GM06990 (cell line): ENCODE measurements around the gene ABCB11.

Source experiments
- DNase-seq: peaks from one replicate; pipeline ENCODE4 v3.0.0-alpha.2; 2011; ENCODE audit not compliant: insufficient read length; ENCODE audit errors: extremely low read depth
- H3K27me3 ChIP-seq: replicated peaks from 2 replicates; pipeline ENCODE4 v1.6.0; 2011; ENCODE audit warnings: low read length; ENCODE audit not compliant: control insufficient read depth, insufficient read depth
- H3K36me3 ChIP-seq: 2 replicates; pipeline ENCODE4 v1.5.1; 2011; ENCODE audit warnings: low read length; ENCODE audit not compliant: control insufficient read depth, insufficient read depth
- H3K4me3 ChIP-seq: replicated peaks from 2 replicates; pipeline ENCODE4 v1.5.1; 2011; ENCODE audit warnings: low read depth, mild to moderate bottlenecking, control low read depth, low read length
- TF ChIP-seq, protein P1 (sequence below): IDR thresholded peaks from 2 replicates; pipeline ENCODE4 v1.5.1; 2011; ENCODE audit warnings: low read length, control low read depth, mild to moderate bottlenecking, inconsistent platforms; ENCODE audit not compliant: insufficient read depth, poor library complexity, severe bottlenecking

The ABCB11 gene

DNA sequence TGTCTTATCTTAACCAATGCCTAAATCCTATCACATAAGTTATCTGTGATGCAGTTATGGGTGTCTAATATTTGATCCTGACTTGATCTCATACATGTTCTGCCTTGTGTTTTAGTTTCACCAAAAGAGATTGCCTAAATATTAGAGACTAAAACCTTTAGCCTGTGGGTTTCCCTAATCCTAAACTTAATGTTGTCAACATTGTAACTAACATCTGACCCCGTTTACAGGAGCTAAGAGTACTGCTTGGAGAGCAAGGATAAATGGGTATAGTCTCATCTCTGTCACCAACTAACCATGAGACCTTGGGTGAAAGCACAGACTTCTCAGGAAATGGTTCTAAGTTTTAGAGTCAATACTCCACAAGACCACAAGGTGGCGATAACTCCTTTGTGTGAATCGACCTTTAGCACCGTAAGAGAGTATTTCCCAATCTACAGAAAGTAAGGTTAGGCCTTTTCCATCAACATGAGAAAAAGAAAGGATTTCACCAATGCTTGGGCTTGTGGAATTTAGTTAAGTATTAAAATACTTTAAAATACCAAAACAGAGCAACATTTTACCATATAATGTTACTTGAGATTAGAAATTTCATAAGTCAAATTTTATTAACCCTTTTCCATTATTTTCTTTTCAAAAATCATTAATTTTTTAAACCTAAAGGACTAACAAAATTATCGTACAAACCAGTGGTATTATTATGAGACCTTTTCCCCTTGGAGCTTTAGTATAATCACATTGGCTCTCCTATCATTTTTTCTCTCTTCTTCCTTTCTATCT lies 69.5 kb downstream of the ABCB11 start:
- TF ChIP-seq, protein P1, sequence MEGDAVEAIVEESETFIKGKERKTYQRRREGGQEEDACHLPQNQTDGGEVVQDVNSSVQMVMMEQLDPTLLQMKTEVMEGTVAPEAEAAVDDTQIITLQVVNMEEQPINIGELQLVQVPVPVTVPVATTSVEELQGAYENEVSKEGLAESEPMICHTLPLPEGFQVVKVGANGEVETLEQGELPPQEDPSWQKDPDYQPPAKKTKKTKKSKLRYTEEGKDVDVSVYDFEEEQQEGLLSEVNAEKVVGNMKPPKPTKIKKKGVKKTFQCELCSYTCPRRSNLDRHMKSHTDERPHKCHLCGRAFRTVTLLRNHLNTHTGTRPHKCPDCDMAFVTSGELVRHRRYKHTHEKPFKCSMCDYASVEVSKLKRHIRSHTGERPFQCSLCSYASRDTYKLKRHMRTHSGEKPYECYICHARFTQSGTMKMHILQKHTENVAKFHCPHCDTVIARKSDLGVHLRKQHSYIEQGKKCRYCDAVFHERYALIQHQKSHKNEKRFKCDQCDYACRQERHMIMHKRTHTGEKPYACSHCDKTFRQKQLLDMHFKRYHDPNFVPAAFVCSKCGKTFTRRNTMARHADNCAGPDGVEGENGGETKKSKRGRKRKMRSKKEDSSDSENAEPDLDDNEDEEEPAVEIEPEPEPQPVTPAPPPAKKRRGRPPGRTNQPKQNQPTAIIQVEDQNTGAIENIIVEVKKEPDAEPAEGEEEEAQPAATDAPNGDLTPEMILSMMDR = peak; percentile 76
- peak; percentile 9 for DNase-seq
- H3K27me3 ChIP-seq = no peaks in the 10 kb centered on the region
- H3K4me3 ChIP-seq = no peak overlapping the region
- H3K36me3 ChIP-seq = no peaks in the 10 kb centered on the region

DNA sequence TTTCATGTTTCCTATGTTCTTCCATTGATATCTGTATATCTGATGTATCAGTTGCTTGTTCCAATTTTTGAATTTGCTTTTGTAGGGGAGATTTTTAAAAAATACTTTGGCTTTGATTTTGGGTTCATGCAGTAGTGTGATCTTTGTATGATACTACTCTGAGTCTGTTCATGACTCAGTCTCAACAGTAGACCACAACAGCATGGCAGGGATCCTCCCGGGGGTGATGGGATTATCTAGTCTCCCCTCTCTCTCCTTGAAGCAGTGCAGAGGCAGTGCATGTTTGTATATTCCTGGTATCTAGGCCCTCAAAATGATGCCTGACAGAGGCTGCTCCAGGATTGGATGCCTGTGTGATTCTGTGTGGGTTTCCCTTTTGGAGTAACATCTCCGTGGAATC lies 74.7 kb downstream of the ABCB11 start:
- no peaks in the 10 kb centered on the region; the same call in 1 of the 2 replicates for H3K27me3 ChIP-seq
- no peak overlapping the region for H3K4me3 ChIP-seq
- TF ChIP-seq, protein P1 = no peak
- DNase-seq = no peak
- H3K36me3 ChIP-seq = no peaks in the 10 kb centered on the region

DNA sequence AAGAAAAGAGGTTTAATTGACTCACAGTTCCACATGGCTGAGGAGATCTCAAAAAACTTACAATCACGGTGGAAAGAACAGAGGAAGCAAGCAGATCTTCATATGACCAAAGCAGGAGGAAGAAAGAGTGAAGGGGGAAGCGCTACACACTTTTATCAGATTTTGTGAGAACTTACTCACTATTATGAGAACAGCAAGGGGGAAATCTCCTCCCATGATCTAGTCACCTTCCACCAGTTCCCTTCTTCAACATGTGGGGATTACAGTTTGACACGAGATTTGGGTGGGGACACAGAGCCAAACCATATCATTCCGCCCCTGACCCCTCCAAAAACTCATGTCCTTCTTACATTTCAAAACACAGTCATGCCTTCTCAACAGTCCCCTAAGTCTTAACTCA lies 75.8 kb downstream of the ABCB11 start:
- Histone ChIP-seq H3K4me3 (no peak overlapping the region), H3K36me3 (no peaks in the 10 kb centered on the region), H3K27me3 (no peaks in the 10 kb centered on the region; the same call in 1 of the 2 replicates)
- DNase-seq = no peak
- TF ChIP-seq, protein P1 = no peak

DNA sequence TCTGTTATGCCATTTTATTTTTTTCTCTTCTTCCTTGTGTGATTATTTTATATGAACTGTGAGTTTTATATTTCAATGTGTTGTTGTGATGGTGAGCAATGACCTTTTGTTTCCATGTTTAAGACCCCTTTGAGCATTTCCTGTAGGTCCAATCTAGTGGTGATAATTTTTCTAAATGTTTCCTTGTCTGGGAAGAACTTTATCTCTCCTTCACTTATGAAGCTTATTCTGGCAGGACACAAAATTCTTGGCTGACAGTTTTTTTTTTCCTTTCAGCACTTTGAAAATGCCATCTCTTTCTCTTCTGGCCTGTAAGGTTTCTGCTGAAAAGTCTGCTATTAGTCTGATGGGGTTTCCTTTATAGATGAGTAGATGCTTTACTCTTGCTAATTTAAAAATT lies 76.9 kb downstream of the ABCB11 start:
- TF ChIP-seq, protein P1 = no peak
- no peak for DNase-seq
- no peaks in the 10 kb centered on the region for H3K36me3 ChIP-seq
- no peak overlapping the region for H3K4me3 ChIP-seq
- no peaks in the 10 kb centered on the region; the same call in 1 of the 2 replicates for H3K27me3 ChIP-seq

DNA sequence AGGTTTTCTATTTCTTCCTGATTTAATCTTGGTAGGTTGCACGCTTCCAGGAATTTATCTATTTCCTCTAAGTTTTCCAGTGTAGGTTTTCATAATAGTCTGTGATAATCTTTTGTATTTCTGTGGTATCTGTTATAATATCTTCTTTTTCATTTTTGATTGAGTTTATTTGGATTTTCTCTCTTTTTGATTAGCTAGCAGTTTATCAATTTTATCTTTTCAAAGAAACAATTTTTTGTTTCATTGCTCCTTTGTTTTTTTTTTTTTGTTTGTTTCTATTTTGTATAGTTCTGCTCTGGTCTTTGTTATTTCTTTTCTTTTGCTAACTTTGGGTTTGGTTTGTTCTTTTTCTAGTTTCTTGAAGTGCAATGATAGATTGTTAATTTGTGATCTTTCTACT lies 78.7 kb downstream of the ABCB11 start:
- no peak for DNase-seq
- Histone ChIP-seq H3K36me3 (no peaks in the 10 kb centered on the region), H3K27me3 (no peaks in the 10 kb centered on the region; the same call in 1 of the 2 replicates), H3K4me3 (no peak overlapping the region)
- TF ChIP-seq, protein P1 = no peak
